ENCODE data around the gene MYMX.

GRCh38 chr6:44245391-44245911, 28.7 kb downstream of the MYMX start:
- no peak for TF ChIP-seq CTCF (conservative IDR thresholded peaks at IDR 0.05)
- TF ChIP-seq ZFX (IDR thresholded peaks at IDR 0.05) = no peak; the same call in 1 of the 2 replicates

Measured in C4-2B (cell line).